D341Med (cell line): ENCODE data around the gene DHX35.

Experiments used
- DNase-seq: peaks from one replicate; pipeline ENCODE4 v3.0.0; 2012; ENCODE audit warnings: low spot score

Gene DHX35

DNA sequence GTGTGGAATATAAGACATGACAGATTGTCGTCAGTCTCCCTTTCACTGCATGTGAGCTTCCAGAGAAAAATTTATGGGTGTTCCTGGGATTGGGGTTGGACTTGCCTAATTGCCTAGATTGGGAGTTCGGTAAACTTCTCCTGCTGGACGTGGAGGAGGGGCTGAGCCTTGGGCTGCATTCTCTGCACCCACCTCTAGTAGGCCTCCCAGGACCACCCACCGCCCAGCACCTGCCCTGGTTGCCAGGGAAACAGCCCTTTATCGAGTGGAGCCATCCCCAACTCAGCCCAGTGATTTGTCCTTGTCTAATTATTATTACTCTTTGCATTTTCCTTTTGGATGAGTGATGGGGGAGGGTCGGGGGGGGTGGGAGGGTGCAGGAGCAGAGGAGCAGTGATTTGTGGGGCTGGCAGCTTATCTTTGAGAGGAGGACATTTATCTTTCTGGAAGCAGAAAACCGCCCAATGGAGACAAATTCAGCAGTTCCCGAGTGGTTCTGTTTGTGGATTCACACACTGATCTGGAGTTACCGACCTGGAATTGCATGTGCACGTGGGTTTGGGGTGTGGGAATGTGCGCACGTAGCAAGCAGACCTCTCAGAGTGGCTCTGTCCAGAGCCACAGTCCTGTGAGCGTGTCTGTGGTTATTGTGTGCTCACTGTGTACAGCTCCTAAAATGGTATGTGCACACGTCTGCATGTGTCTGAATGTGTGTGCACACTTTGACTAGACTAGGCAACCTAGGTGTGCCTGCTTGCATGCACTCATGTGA is 104.5 kb downstream of the DHX35 start:
- no peak for DNase-seq

DNA sequence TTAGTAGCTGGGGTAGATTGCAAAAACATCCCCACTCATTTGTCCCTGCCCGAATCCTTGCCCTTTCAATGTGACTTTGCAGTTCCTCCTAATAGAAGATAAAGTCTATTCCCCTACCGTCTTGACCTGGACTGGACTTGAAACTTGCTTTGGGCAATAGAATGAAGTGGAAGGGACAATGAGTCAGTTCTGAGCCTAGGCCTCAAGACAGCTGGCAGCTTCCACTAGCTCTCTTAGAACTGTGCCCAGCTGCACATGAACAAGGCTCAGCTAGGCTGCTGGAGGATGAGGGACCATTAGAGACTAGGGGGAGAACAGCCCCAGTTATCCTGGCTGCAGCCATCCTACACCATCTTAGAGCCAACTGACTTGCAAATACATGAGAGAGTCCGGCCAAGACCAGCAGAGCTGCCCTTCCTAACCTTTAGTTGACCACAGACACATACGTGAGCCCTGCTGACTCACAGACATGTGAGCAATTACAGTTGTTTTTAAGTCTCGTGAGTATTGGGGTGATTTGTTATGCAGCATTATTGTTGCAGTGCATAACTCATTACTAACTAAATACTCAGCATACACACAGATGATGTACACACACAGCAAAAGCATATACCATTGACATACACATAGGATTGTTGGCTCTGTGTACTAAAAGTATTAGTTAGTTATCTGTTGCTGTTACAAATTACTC is 105.5 kb downstream of the DHX35 start:
- DNase-seq, result no peak

DNA sequence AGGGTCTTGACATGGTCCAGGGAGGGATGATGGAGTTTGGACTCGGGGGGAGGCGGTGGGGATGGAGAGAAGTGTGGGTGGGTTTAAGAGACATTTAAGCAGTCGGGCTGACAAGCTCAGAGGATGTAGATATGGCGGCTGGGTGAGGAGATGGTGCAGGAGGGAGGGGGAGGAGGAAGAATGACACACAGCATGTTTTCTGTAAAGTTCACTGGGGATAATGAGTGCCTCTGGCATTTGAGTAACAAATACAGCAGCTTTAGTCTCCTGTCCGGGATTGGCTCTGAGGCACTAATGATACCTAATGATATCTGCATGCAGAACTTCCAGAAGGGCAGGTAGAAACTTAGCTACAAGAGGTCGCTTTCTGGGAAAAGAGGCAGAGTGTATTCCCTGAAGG is 107.8 kb downstream of the DHX35 start:
- DNase-seq, result no peak

DNA sequence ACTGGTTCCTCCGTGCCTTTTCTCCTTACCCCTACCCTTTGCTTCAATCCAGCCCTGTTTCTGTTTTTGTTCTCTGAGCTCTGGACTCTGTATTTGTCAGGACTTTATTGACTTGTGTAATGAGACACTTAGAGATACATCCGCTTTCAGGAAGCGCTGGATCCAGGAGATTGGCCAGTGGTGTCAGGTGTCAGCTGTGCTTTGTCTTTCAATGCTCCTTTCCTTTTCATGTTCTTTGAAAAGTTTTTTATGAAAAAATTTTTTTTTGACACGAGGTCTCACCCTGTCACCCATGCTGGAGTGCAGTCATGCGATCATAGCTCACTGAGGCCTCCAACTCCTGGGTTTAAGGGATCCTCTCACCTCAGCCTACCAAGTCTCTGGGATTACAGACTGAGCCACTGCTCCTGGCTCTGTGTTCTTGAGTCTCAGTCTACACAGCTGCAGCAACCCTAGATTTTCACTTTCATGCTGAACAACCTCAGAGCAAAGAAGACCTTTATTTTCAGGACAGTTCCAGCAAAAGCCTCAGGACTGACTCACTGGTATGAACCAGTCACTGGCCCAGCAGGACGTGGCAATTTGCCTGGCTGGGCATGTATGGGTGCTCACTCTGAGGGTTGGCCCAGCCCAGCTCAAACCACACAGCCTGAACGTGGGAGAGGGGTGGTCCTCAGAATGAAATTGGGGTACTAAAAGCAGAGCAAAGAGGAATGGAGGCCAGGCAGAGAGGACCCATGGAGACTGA is 108.5 kb downstream of the DHX35 start:
- no peak for DNase-seq

DNA sequence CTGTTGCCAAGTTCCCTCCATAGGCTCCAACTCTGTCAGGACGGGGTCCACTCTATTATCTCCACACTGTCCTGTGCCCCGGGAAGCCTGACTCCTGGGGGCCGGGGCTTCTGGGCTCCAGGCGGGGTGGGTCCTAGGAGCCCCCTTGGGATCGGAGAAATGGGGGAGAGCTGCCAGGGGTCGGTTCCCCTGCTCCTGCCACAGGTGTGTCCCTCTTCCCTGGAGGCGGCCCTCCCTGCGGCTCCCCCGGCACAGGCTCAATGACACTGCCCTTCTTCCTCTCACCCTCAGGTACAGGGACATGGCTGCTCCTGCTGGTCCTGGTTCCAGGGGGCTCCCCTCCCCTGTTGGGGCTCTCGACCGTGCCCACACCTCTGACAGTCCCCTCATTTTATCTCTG is 110.0 kb downstream of the DHX35 start:
- no peak for DNase-seq

DNA sequence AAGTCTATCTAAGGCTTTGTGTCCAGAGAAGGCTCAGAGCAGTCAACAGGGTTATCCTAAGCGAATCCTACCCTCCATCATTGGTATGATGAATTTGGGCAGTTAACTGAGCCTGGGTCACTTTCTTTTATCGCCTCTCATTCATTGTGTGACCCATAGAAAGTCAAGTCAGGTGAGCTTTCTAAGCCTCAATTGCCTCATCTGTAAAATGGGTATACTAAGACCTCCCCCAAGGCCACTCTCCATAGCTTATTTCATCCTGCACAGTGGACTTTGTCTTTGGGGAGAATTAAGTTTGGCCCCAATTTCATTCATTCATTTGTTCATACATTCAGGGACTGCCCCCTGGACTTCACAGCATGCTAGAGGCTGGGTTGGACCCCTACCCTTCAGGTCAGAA is 110.5 kb downstream of the DHX35 start:
- DNase-seq, result no peak

DNA sequence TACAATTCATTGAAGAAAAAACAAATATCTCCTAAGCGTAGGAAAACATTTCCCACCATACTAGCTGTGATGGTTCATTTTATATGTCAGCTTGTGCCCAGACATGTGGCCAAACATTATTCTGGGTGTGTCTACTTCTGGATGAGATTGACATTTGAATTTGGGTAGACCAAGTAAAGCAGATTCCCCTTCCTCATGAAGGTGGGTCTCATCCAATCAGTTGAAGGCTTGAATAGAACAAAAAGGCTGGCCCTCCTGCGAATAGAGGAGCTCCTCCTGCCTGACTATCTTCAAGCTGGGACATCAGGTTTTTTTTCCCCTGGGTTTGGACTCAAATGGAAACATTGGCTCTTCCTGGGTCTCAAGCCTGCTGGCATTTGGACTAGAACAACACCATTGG is 113.6 kb downstream of the DHX35 start:
- DNase-seq, result no peak

DNA sequence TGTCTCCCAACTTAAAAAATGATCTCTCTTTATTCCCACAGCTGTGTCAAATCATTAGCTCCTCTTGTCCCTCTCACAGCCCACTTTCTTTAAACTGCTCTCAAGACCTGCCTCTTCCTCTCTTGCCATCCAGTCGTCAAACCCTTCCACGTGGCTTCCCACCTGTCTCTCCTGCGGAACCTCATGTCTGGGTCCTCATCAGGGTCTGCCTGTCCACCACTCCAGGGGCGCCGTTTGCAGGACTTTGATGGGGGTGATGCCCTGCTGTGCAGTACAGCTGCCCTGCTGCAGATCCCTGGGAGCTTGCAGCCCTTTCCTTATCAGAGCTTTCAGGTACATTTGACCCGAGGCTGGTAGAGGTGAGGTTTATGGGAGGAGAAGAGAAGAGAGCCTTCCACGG is 114.8 kb downstream of the DHX35 start:
- DNase-seq, result no peak

DNA sequence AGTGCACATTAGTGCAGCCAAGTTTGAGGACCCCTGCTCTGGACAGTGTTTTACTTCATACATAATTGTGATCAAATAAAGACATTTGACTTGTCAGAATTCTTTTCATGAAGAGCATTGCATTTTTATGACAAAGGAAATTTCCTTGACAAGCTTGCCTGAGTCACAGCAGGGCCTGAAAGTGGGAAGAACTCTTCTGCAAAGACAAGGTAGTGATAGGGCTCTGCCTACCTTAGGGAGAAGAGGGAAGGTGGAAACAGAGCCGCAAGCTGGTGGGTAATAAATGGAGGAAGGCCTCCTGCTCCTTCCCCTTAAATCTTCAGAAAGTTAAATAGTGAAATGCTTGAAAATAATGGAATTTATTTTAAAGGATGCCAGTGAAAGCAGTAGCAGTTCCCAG is 118.2 kb downstream of the DHX35 start:
- DNase-seq, result no peak

DNA sequence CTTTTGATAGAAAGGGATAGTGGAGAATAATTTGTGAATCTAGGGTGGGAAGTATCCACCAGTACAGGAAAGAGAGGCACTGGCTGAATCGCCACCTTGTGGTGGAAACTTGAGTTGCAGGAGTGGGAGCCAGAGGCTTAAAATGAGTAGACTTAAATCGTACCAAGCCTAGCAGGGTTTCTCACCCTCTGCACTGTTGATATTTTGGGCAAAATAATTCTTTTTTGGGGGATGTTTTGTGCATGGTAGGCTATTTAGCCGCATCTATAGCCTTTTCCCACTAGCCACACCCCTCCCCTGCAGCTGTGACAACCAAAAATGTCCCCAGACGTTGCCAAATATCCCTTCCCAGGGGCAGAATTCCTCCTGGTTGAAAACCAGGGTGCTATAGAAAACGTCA is 119.1 kb downstream of the DHX35 start:
- DNase-seq, result peak; percentile 82

DNA sequence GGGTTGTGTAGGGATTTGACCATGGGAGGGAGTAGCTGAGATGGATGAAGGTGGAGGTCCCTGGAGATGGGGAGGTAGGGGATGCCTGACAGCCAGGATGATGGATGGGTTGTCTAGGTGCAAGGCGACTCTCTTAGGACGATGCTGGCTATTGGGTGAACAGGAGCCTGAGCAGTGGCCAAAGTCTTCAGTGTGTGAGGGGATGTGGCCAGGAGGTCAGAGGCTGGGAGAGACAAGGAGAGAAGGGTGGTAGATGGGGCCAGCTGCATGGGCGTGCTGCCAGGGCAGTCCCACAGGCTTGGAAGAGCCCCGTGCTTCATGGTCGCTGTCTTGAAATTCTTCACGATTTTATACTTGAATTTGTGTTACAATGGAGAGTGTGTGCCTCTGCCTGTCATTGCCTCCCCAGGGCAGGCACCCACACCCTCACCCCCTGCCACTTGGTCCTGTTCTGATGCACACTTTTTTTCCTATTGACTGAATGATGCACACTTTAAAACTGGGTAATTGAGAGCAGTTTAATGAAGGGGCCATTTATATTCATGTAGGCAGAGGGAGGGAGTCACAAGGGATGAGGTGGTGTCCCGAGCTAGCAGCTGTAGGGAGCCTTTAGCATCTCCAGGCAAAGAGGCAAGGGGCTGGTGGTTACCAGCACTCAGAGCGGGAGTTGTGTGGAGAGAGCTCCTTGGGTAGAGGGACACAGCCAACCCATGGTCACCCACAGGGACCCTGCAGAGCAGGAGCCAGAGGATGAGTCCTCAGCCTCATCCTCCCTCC is 120.7 kb downstream of the DHX35 start:
- DNase-seq, result no peak

DNA sequence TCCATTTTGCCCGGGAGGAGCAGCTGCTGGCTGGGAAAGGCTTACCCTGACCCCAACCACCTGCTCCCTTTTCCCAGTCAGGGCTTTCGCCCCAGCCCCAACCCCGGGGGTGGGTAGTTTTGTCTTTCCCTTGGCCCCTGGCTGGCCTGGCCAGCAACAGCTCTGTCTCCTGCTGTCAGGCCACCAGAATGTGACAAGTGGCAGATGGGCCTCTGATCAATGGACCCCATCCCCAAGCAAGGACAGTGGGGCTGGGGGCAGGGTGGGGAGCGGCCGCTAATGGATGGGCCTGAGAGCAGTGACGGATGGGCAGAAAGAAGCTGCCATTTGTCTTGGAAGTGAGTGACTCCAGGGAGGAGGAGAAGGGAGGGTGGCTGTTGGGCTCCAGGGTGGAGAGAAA is 121.6 kb downstream of the DHX35 start:
- no peak for DNase-seq

DNA sequence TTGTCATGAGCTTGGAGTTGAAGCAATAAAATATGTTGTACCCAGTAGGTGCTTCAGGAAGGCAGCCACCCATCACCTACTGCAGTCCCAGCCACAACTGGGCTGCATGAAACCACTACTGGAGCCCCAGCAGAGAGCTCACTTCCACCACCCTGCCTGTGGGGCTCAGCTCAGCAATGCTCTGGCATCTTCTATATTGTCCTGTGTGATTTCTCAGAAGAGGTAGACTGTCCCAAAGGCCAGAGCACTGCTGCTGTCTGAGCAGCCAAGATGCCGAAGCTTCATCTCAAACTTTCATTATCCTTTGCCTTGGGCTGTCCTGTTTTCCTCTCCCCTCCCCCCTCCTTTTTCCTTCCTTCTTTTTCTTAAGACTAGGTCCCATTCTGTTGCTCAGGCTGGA is 126.9 kb downstream of the DHX35 start:
- no peak for DNase-seq
